ENCODE data around the gene PPP6R1. TPM values are rescaled to one million over a fixed set of nuclear protein-coding genes. Genes with fewer than 3 reads are reported as not detected.

The PPP6R1 gene
- total RNA-seq, 2 experiments from 2014 or later, result 89.6 to 161 TPM

DNA sequence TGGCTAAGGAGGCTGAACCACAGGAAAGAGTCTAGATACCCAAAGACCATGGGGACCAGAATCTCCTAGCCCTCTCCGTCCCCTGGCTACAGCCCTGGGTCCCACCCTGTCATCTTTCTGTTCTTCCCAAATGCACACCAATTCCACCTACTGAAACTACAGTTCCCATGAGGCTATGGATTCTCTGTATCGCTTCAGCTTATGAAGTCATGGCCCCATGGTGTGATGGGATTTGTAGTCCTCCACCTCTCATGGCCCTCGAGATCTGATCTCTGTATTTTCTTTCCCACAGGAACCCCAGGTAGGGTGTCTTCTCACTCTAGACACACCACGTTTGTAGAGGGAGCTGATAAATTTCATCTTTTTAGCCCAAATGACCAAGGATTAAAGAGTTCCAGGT lies 61.3 kb downstream of the PPP6R1 start:
- ChIA-PET POLR2A (interaction anchor here (0.6 kb wide), 1 partner anchor 138 kb away, joined by 3 read pairs; no protein-coding TSS in a partner anchor), CTCF (ENCODE audit: unreplicated experiment) (no interaction called here)
- Histone ChIP-seq H3K9me2 (ENCODE audit: insufficient read depth, low read length) (no peaks in the 10 kb centered on the region), H3K9me3 (ENCODE audit: low read length) (no peaks in the 10 kb centered on the region), H4K20me1 (ENCODE audit: insufficient read depth, low read length) (no peaks in the 10 kb centered on the region), H3K36me3 (ENCODE audit: insufficient read depth, low read length) (no peaks in the 10 kb centered on the region), H3K4me2 (ENCODE audit: low read length) (no peak overlapping the region), H3K4me3 (ENCODE audit: low read depth, low read length, poor library complexity, severe bottlenecking) (no peak overlapping the region), H2AFZ (ENCODE audit: low read length) (no peak overlapping the region), H3K79me2 (ENCODE audit: insufficient read depth, low read depth, low read length) (no peaks in the 10 kb centered on the region), H3K4me1 (ENCODE audit: insufficient read depth, low read length, poor library complexity, severe bottlenecking) (no peaks in the 10 kb centered on the region), H3K27ac (ENCODE audit: low read depth, low read length, poor library complexity, severe bottlenecking) (no peak overlapping the region)
- no TSS peak for BruUV-seq (replicated peaks)
- no peak for TF ChIP-seq EZH2phosphoT487 (IDR thresholded peaks at IDR 0.05; ENCODE audit: borderline replicate concordance, low read depth, low read length)
- TF ChIP-seq, protein P1, sequence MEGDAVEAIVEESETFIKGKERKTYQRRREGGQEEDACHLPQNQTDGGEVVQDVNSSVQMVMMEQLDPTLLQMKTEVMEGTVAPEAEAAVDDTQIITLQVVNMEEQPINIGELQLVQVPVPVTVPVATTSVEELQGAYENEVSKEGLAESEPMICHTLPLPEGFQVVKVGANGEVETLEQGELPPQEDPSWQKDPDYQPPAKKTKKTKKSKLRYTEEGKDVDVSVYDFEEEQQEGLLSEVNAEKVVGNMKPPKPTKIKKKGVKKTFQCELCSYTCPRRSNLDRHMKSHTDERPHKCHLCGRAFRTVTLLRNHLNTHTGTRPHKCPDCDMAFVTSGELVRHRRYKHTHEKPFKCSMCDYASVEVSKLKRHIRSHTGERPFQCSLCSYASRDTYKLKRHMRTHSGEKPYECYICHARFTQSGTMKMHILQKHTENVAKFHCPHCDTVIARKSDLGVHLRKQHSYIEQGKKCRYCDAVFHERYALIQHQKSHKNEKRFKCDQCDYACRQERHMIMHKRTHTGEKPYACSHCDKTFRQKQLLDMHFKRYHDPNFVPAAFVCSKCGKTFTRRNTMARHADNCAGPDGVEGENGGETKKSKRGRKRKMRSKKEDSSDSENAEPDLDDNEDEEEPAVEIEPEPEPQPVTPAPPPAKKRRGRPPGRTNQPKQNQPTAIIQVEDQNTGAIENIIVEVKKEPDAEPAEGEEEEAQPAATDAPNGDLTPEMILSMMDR (conservative IDR thresholded peaks at IDR 0.05; ENCODE audit: low read length), result no peak
- DNase-seq (ENCODE audit: low spot score), result peak; percentile 62
- intact Hi-C loops (cut with micrococcal nuclease; ENCODE audit: unreplicated experiment), result no loop called here

DNA sequence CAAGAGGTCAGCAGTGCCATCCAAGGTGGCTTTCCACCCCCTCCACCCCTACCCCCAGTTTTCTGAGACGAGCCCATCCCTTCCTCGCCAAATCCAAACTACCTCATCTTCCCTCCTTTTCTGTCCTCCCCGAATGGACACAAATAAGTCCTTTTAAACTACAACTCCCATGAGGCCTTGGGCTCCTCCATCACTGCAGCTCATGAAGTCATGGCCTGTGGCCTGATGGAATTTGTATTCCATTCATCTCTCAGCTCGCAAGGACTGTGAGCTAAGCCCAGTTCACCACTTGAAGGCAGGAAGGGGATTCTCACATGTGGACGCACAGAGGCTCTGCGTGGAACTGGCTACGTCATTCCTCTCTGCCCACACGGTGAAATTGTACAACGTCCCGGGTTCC lies 62.0 kb downstream of the PPP6R1 start:
- BruUV-seq (replicated peaks), result no TSS peak
- Histone ChIP-seq H2AFZ (ENCODE audit: low read length) (no peak overlapping the region; the same call in 1 of the 2 replicates), H3K4me3 (ENCODE audit: low read depth, low read length, poor library complexity, severe bottlenecking) (no peak overlapping the region), H3K9me3 (ENCODE audit: low read length) (no peaks in the 10 kb centered on the region), H3K9me2 (ENCODE audit: insufficient read depth, low read length) (no peaks in the 10 kb centered on the region), H3K4me1 (ENCODE audit: insufficient read depth, low read length, poor library complexity, severe bottlenecking) (no peaks in the 10 kb centered on the region), H3K4me2 (ENCODE audit: low read length) (no peak overlapping the region), H4K20me1 (ENCODE audit: insufficient read depth, low read length) (no peaks in the 10 kb centered on the region), H3K36me3 (ENCODE audit: insufficient read depth, low read length) (no peaks in the 10 kb centered on the region), H3K79me2 (ENCODE audit: insufficient read depth, low read depth, low read length) (no peaks in the 10 kb centered on the region), H3K27ac (ENCODE audit: low read depth, low read length, poor library complexity, severe bottlenecking) (no peak overlapping the region)
- DNase-seq (ENCODE audit: low spot score), result peak; percentile 41
- ChIA-PET CTCF (ENCODE audit: unreplicated experiment) (no interaction called here), POLR2A (no interaction called here)
- intact Hi-C loops (cut with micrococcal nuclease; ENCODE audit: unreplicated experiment), result no loop called here
- TF ChIP-seq, protein P1 (conservative IDR thresholded peaks at IDR 0.05; ENCODE audit: low read length), result no peak
- no peak for TF ChIP-seq EZH2phosphoT487 (IDR thresholded peaks at IDR 0.05; ENCODE audit: borderline replicate concordance, low read depth, low read length)

DNA sequence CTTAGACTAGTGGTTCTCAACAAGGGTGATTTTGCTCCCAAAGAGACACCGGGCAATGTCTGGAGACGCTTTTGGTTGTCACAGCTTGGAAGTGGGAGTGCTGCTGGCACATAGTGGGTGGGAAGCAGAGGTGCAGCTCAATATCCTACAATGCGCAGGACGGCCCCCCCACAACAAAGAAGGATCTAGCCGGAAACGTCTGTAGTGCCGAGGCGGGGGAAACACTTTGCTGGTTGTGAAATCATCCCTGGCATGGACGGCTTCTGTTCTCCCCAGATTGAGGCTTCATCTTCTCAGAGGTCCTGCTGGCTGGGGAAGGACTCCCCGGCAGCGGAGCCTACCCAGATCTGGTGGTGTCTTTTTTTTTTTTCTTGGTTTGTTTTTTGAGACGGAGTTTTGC lies 65.3 kb downstream of the PPP6R1 start:
- Histone ChIP-seq H3K4me1 (ENCODE audit: insufficient read depth, low read length, poor library complexity, severe bottlenecking) (no peaks in the 10 kb centered on the region), H2AFZ (ENCODE audit: low read length) (no peak overlapping the region), H4K20me1 (ENCODE audit: insufficient read depth, low read length) (no peaks in the 10 kb centered on the region), H3K27ac (ENCODE audit: low read depth, low read length, poor library complexity, severe bottlenecking) (no peak overlapping the region), H3K9me2 (ENCODE audit: insufficient read depth, low read length) (no peaks in the 10 kb centered on the region), H3K79me2 (ENCODE audit: insufficient read depth, low read depth, low read length) (no peaks in the 10 kb centered on the region), H3K4me3 (ENCODE audit: low read depth, low read length, poor library complexity, severe bottlenecking) (no peak overlapping the region), H3K4me2 (ENCODE audit: low read length) (no peak overlapping the region), H3K36me3 (ENCODE audit: insufficient read depth, low read length) (no peaks in the 10 kb centered on the region), H3K9me3 (ENCODE audit: low read length) (no peaks in the 10 kb centered on the region)
- intact Hi-C loops (cut with micrococcal nuclease; ENCODE audit: unreplicated experiment), result no loop called here
- TF ChIP-seq EZH2phosphoT487 (IDR thresholded peaks at IDR 0.05; ENCODE audit: borderline replicate concordance, low read depth, low read length), result no peak
- TF ChIP-seq, protein P1 (conservative IDR thresholded peaks at IDR 0.05; ENCODE audit: low read length), result no peak
- no peak for DNase-seq (ENCODE audit: low spot score)
- no TSS peak for BruUV-seq (replicated peaks)
- ChIA-PET CTCF (ENCODE audit: unreplicated experiment) (no interaction called here), POLR2A (interaction anchor here (0.7 kb wide), 1 partner anchor 51 kb away, joined by 3 read pairs; no protein-coding TSS in a partner anchor)

Measured in OCI-LY7 (cell line).